GM19468 (cell line): ENCODE data around the gene ZCCHC7.

Experiments
- ATAC-seq: cut with Tn5 transposase; IDR thresholded peaks from one replicate; pipeline ENCODE4 v1.9.1; 2021; ENCODE audit warnings: mild to moderate bottlenecking, moderate library complexity, moderate number of reproducible peaks; ENCODE audit not compliant: unreplicated experiment; ENCODE audit errors: extremely low read depth

ZCCHC7 gene

GRCh38 chr9:37325778-37326177 is 205.4 kb downstream of the ZCCHC7 start:
- ATAC-seq, result no peak

DNA sequence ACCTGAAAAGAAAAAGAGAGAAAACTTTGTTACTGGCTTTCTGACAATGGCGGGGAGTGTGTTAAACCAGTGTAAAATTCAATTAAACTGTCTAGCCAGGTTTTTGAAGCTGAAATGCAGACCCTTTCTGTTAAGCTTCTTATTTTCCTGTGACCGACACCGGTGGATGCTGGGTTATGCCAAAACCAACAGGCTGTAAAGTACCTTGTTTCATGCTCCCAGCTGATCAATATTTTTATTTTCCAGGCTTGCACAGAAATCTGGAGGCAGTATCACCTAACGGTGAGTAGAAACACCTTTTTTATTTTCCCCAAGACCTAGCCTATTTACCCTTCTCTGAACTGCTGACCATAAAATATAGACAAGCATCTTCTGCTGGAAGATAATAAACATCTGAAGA is 207.2 kb downstream of the ZCCHC7 start:
- ATAC-seq, result no peak

GRCh38 chr9:37328556-37329227 is 208.3 kb downstream of the ZCCHC7 start:
- no peak for ATAC-seq

DNA sequence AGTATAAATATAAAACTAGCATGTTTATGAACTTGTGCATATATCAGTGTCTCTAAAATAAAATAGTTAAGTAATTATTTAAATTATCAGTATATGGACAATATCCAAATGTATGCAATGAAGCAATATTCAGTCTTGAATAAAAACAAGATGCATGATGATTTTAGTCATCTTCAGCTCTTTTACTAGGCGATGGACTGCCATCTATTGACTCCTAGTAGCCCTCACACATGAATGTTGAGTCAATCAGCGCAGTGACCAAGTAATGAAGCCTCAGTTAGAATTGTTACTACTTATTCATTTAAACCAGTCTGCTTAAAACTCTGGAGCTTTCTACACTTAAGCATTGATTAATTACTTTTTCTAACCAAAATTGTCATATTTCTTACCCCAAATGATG is 209.2 kb downstream of the ZCCHC7 start:
- no peak for ATAC-seq

DNA sequence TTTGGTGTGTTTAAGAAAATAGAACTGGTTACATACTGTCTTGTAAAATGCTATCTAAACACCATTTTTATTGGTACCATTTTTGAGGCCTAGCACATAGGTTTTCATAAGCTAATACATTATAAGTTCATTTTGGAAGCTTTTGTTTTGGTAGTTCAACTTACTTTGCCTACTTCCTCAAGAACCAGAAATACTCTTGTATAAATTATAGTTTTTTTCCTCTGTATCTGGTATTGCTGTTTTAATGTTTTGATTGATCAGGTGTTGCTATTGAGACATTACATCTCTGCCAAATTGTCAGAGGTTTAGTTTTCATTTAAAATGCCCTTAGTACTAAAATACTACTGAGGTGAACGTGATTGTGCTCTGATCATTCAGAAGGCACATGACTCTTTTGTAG is 211.5 kb downstream of the ZCCHC7 start:
- no peak for ATAC-seq

- ATAC-seq, result no peak
Observed at GRCh38 chr9:37332578-37332977, 212.2 kb downstream of the ZCCHC7 start.

DNA sequence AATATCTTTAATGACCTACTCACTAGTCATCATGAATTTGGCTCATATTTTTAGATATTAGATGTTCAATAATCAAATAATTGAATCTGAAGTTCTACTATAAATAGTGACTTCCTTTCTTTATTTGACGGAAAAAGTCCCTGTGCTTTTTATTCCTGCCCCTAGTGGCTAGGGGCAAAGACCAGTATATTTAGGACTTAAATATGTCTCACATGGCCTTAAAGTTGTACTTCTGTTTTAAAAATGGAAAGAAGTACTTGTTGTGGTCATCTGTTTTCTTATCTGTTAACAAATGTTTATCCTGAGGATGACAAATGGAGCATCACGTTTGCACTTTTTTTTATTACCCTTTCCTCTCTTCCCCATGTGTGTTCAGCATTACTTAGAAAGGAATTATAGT is 212.9 kb downstream of the ZCCHC7 start:
- ATAC-seq, result no peak

GRCh38 chr9:37335238-37335637 is 214.9 kb downstream of the ZCCHC7 start:
- ATAC-seq, result no peak

- ATAC-seq, result no peak
Observed at GRCh38 chr9:37336150-37336549, 215.8 kb downstream of the ZCCHC7 start.

- no peak for ATAC-seq
Observed at GRCh38 chr9:37337301-37337890, 217.0 kb downstream of the ZCCHC7 start.

GRCh38 chr9:37338218-37338617 is 217.8 kb downstream of the ZCCHC7 start:
- ATAC-seq, result no peak

DNA sequence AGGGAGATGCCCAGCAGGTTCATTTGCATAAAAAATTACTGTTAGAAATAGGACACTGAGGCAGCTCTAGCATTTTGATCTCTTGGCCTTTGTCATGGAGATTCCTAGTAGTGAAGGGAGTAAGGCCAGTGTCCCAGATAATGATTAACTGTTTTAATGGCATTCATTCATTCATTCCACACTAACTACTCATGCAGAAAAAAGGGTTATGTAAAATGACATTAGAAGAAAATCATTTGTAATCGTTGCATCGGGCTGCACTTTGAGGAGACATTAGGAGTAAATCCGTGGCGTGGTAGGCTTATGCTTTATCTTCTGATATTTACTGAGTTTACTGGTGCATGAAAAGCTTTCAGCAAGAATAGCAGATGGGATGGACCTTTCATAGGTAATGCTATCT is 219.5 kb downstream of the ZCCHC7 start:
- ATAC-seq, result no peak

GRCh38 chr9:37340961-37341360 is 220.6 kb downstream of the ZCCHC7 start:
- ATAC-seq, result no peak

DNA sequence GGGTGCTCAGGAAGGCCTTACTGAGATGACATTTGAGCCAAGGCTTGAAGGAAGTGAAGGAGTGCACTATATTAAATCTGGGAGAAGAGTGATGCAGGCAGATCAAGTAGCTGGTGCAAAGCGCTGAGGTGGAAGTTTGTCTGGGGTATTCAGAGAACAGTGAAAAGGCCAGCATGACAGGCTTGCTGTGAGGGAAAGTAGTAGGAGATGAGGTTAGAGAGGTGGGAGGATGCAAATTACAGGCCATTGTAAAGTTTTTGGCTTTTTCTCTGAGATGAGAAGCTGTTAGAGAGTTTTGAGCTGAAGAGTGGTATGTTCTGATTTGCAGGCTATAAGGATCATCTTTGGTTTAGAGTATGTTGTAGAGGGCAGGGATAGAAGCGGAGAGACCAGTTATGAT is 221.3 kb downstream of the ZCCHC7 start:
- ATAC-seq, result no peak

- no peak for ATAC-seq
Observed at GRCh38 chr9:37342493-37342892, 222.1 kb downstream of the ZCCHC7 start.

GRCh38 chr9:37342895-37343294 is 222.5 kb downstream of the ZCCHC7 start:
- ATAC-seq, result no peak

GRCh38 chr9:37343724-37344123 is 223.3 kb downstream of the ZCCHC7 start:
- ATAC-seq, result no peak

DNA sequence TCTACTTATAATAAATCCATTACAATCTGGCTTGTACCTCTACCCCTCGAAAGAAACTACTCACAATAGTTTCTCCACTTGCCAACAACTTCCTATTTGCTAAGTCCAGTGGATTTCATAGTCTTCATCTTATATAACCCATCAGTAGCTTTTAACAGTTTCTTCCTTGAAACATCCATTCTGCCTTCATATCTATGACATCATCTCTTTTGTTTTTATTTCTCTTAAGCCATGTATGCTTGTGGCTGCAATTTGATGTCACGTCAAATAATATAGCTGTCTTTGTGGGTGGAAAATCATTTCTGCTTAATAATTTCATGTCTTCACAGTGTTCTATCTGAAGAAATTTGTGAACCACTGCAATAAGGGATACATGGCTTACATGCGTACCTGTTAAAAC is 224.7 kb downstream of the ZCCHC7 start:
- ATAC-seq, result no peak

- ATAC-seq, result no peak
Observed at GRCh38 chr9:37348917-37349316, 228.5 kb downstream of the ZCCHC7 start.

DNA sequence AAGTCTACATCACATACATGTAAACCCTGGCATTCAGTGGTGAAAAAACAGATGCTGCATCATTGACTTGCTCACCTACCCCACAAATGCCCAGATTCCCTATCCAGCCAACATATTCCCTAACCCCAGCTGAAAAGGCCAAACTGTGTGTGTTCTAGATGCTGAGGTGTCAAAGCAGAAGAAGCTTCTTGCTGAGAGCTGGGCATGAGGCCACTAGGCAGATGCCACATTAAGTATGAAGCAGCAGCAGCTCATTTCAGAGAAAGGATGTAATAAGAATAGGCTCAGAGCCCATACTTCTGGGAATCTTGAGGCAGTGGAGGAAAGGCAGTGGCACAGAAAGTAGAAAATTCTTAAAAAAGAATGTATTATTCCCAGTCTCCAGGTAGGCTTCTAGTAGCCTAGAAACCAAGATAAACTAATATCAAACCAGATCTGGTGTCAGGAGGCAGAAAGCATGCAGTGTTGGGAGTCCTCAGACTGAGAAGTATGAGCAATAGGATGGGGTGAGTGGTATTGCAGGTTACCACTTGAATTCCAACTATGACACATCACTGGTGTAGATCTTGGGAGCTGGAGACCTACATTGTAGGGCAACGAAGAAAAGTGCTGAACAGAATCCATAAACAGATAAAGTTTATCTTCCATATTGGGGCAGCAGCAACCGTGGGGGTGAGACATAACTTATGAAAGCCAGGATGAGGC is 230.3 kb downstream of the ZCCHC7 start:
- no peak for ATAC-seq

- no peak for ATAC-seq
Observed at GRCh38 chr9:37353791-37354190, 233.4 kb downstream of the ZCCHC7 start.

GRCh38 chr9:37362430-37362829 is 242.1 kb downstream of the ZCCHC7 start:
- no peak for ATAC-seq
